ENCODE measurements around the gene RALGPS2.
A peak's percentile ranks its signal among the peaks of the same experiment; 100 is the strongest.

RALGPS2 gene

GRCh38 chr1:178702146-178702545 lies 22.9 kb upstream of the RALGPS2 start:
- H3K4me3 Mint-ChIP-seq: no peak overlapping the region

GRCh38 chr1:178704833-178705232 lies 20.2 kb upstream of the RALGPS2 start:
- Mint-ChIP-seq H3K4me3 (no peak overlapping the region), H3K27me3 (no peaks in the 10 kb centered on the region)

More at GRCh38 chr1:178702146-178702545, 22.9 kb upstream of the RALGPS2 start:
- Mint-ChIP-seq H3K27me3 (no peaks in the 10 kb centered on the region), H3K36me3 (no peaks in the 10 kb centered on the region), H3K4me1 (peaks cover 43% of the 10 kb centered on the region), H3K9me3 (no peaks in the 10 kb centered on the region), H3K27ac (no peak overlapping the region)
- no peak for ATAC-seq

GRCh38 chr1:178706432-178706831 lies 18.6 kb upstream of the RALGPS2 start:
- no peaks in the 10 kb centered on the region for H3K9me3 Mint-ChIP-seq
- no peaks in the 10 kb centered on the region for H3K27me3 Mint-ChIP-seq
- no peak overlapping the region for H3K4me3 Mint-ChIP-seq
- no peaks in the 10 kb centered on the region for H3K36me3 Mint-ChIP-seq
- H3K4me1 Mint-ChIP-seq: peaks cover 38% of the 10 kb centered on the region
- ATAC-seq: no peak
- peak overlapping the region; percentile 48 for H3K27ac Mint-ChIP-seq

More at GRCh38 chr1:178704833-178705232, 20.2 kb upstream of the RALGPS2 start:
- no peaks in the 10 kb centered on the region for H3K36me3 Mint-ChIP-seq
- no peaks in the 10 kb centered on the region for H3K9me3 Mint-ChIP-seq
- H3K4me1 Mint-ChIP-seq: peaks cover 43% of the 10 kb centered on the region
- ATAC-seq: no peak
- H3K27ac Mint-ChIP-seq: peak overlapping the region; percentile 17

- H3K27ac Mint-ChIP-seq: no peak overlapping the region
- no peak for ATAC-seq
- H3K27me3 Mint-ChIP-seq: no peaks in the 10 kb centered on the region
- H3K9me3 Mint-ChIP-seq: peaks cover 3% of the 10 kb centered on the region
- H3K4me1 Mint-ChIP-seq: peaks cover 38% of the 10 kb centered on the region
- no peak overlapping the region for H3K4me3 Mint-ChIP-seq
- no peaks in the 10 kb centered on the region for H3K36me3 Mint-ChIP-seq
These were observed 11.8 kb upstream of the RALGPS2 start for GRCh38 chr1:178713259-178713658.

- Mint-ChIP-seq H3K9me3 (peaks cover 3% of the 10 kb centered on the region), H3K4me3 (no peak overlapping the region), H3K27me3 (no peaks in the 10 kb centered on the region), H3K4me1 (peaks cover 50% of the 10 kb centered on the region), H3K36me3 (no peaks in the 10 kb centered on the region), H3K27ac (no peak overlapping the region)
- no peak for ATAC-seq
These were observed 10.6 kb upstream of the RALGPS2 start for GRCh38 chr1:178714453-178714852.

GRCh38 chr1:178716111-178716510 lies 8.9 kb upstream of the RALGPS2 start:
- H3K9me3 Mint-ChIP-seq: peaks cover 3% of the 10 kb centered on the region
- ATAC-seq: no peak
- no peak overlapping the region for H3K4me3 Mint-ChIP-seq
- peaks cover 50% of the 10 kb centered on the region for H3K4me1 Mint-ChIP-seq
- H3K27me3 Mint-ChIP-seq: no peaks in the 10 kb centered on the region
- H3K27ac Mint-ChIP-seq: no peak overlapping the region
- no peaks in the 10 kb centered on the region for H3K36me3 Mint-ChIP-seq

GRCh38 chr1:178718520-178718919 lies 6.5 kb upstream of the RALGPS2 start:
- H3K9me3 Mint-ChIP-seq: no peaks in the 10 kb centered on the region
- H3K4me1 Mint-ChIP-seq: peaks cover 36% of the 10 kb centered on the region
- H3K27me3 Mint-ChIP-seq: no peaks in the 10 kb centered on the region
- peak overlapping the region; percentile 75 for H3K27ac Mint-ChIP-seq
- no peak for ATAC-seq
- no peak overlapping the region for H3K4me3 Mint-ChIP-seq
- H3K36me3 Mint-ChIP-seq: no peaks in the 10 kb centered on the region

GRCh38 chr1:178723546-178723945 lies 1.5 kb upstream of the RALGPS2 start:
- H3K36me3 Mint-ChIP-seq: peaks cover 8% of the 10 kb centered on the region
- no peak for ATAC-seq
- no peaks in the 10 kb centered on the region for H3K9me3 Mint-ChIP-seq
- no peak overlapping the region for H3K4me3 Mint-ChIP-seq
- peak overlapping the region; percentile 80 for H3K27ac Mint-ChIP-seq
- H3K4me1 Mint-ChIP-seq: peaks cover 44% of the 10 kb centered on the region
- H3K27me3 Mint-ChIP-seq: no peaks in the 10 kb centered on the region

- no peaks in the 10 kb centered on the region for H3K9me3 Mint-ChIP-seq
- peaks cover 8% of the 10 kb centered on the region for H3K36me3 Mint-ChIP-seq
- H3K27me3 Mint-ChIP-seq: no peaks in the 10 kb centered on the region
These were observed 692 bp upstream of the RALGPS2 start for GRCh38 chr1:178724376-178724727.

GRCh38 chr1:178725466-178726086 lies 532 bp downstream of the RALGPS2 start:
- ATAC-seq: peak; percentile 67
- peak overlapping the region; percentile 93 for H3K4me3 Mint-ChIP-seq
- peaks cover 46% of the 10 kb centered on the region for H3K4me1 Mint-ChIP-seq
- H3K27me3 Mint-ChIP-seq: no peaks in the 10 kb centered on the region
- H3K36me3 Mint-ChIP-seq: peaks cover 16% of the 10 kb centered on the region
- peaks cover 2% of the 10 kb centered on the region for H3K9me3 Mint-ChIP-seq
- H3K27ac Mint-ChIP-seq: peak overlapping the region; percentile 80

More at GRCh38 chr1:178724376-178724727, 692 bp upstream of the RALGPS2 start:
- H3K4me1 Mint-ChIP-seq: peaks cover 44% of the 10 kb centered on the region
- peak overlapping the region; percentile 85 for H3K4me3 Mint-ChIP-seq
- no peak for ATAC-seq
- peak overlapping the region; percentile 80 for H3K27ac Mint-ChIP-seq

- ATAC-seq: peak; percentile 86
- no peaks in the 10 kb centered on the region for H3K27me3 Mint-ChIP-seq
- peaks cover 48% of the 10 kb centered on the region for H3K4me1 Mint-ChIP-seq
- peak overlapping the region; percentile 80 for H3K27ac Mint-ChIP-seq
- H3K4me3 Mint-ChIP-seq: peak overlapping the region; percentile 93
- peaks cover 2% of the 10 kb centered on the region for H3K9me3 Mint-ChIP-seq
- peaks cover 21% of the 10 kb centered on the region for H3K36me3 Mint-ChIP-seq
These were observed 1.1 kb downstream of the RALGPS2 start for GRCh38 chr1:178726087-178726517.

- Mint-ChIP-seq H3K9me3 (peaks cover 2% of the 10 kb centered on the region), H3K4me3 (peak overlapping the region; percentile 93), H3K27ac (peak overlapping the region; percentile 80), H3K27me3 (no peaks in the 10 kb centered on the region), H3K4me1 (peaks cover 52% of the 10 kb centered on the region), H3K36me3 (peaks cover 25% of the 10 kb centered on the region)
- no peak for ATAC-seq
These were observed 1.5 kb downstream of the RALGPS2 start for GRCh38 chr1:178726545-178726944.

- no peak for ATAC-seq
- H3K27me3 Mint-ChIP-seq: no peaks in the 10 kb centered on the region
- H3K4me1 Mint-ChIP-seq: peaks cover 59% of the 10 kb centered on the region
- H3K9me3 Mint-ChIP-seq: peaks cover 6% of the 10 kb centered on the region
- H3K4me3 Mint-ChIP-seq: peak overlapping the region; percentile 93
- H3K36me3 Mint-ChIP-seq: peaks cover 32% of the 10 kb centered on the region
- H3K27ac Mint-ChIP-seq: peak overlapping the region; percentile 80
These were observed 2.2 kb downstream of the RALGPS2 start for GRCh38 chr1:178727014-178727895.

GRCh38 chr1:178733972-178734371 lies 8.9 kb downstream of the RALGPS2 start:
- Mint-ChIP-seq H3K27ac (peak overlapping the region; percentile 65), H3K4me1 (peaks cover 65% of the 10 kb centered on the region), H3K4me3 (no peak overlapping the region), H3K27me3 (no peaks in the 10 kb centered on the region), H3K36me3 (peaks cover 77% of the 10 kb centered on the region), H3K9me3 (peaks cover 12% of the 10 kb centered on the region)
- ATAC-seq: no peak

- no peak overlapping the region for H3K4me3 Mint-ChIP-seq
- no peak for ATAC-seq
- peak overlapping the region; percentile 74 for H3K27ac Mint-ChIP-seq
- H3K9me3 Mint-ChIP-seq: peaks cover 5% of the 10 kb centered on the region
- H3K27me3 Mint-ChIP-seq: no peaks in the 10 kb centered on the region
- peaks cover 61% of the 10 kb centered on the region for H3K4me1 Mint-ChIP-seq
- peaks cover 87% of the 10 kb centered on the region for H3K36me3 Mint-ChIP-seq
These were observed 13.7 kb downstream of the RALGPS2 start for GRCh38 chr1:178738780-178739179.
